ENCODE data around the gene GPR85. TPM values are rescaled to one million over a fixed set of nuclear protein-coding genes. Genes with fewer than 3 reads are reported as not detected.
"Not testable (repeated sequence)": the region's sequence is repeated elsewhere in the genome, so short reads cannot be mapped to it uniquely, and the experiment has no call there.

The GPR85 gene
- polyA plus RNA-seq, 1 experiment: 2.6 TPM

GRCh38 chr7:113062499-113062898, 24.1 kb downstream of the GPR85 start:
- ChIA-PET POLR2A (no interaction called here), CTCF (no interaction called here)
- TF ChIP-seq, protein P1, sequence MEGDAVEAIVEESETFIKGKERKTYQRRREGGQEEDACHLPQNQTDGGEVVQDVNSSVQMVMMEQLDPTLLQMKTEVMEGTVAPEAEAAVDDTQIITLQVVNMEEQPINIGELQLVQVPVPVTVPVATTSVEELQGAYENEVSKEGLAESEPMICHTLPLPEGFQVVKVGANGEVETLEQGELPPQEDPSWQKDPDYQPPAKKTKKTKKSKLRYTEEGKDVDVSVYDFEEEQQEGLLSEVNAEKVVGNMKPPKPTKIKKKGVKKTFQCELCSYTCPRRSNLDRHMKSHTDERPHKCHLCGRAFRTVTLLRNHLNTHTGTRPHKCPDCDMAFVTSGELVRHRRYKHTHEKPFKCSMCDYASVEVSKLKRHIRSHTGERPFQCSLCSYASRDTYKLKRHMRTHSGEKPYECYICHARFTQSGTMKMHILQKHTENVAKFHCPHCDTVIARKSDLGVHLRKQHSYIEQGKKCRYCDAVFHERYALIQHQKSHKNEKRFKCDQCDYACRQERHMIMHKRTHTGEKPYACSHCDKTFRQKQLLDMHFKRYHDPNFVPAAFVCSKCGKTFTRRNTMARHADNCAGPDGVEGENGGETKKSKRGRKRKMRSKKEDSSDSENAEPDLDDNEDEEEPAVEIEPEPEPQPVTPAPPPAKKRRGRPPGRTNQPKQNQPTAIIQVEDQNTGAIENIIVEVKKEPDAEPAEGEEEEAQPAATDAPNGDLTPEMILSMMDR (IDR thresholded peaks at IDR 0.05; ENCODE audit: insufficient read depth, low read depth, low read length): no peak
- H3K36me3 ChIP-seq (ENCODE audit: control insufficient read depth, insufficient read depth, low read length): no peaks in the 10 kb centered on the region
- no peak for DNase-seq (ENCODE audit: low read depth)
- H3K27me3 ChIP-seq (ENCODE audit: control insufficient read depth, insufficient read depth, low read length): no peaks in the 10 kb centered on the region
- H3K4me3 ChIP-seq (ENCODE audit: low read depth, low read length): no peak overlapping the region

GRCh38 chr7:113060100-113060499, 26.5 kb downstream of the GPR85 start:
- CTCF ChIA-PET: no interaction called here
- TF ChIP-seq, protein P1 (IDR thresholded peaks at IDR 0.05; ENCODE audit: insufficient read depth, low read depth, low read length): no peak
- H3K36me3 ChIP-seq (ENCODE audit: control insufficient read depth, insufficient read depth, low read length): no peaks in the 10 kb centered on the region
- DNase-seq (ENCODE audit: low read depth): no peak
- H3K4me3 ChIP-seq (ENCODE audit: low read depth, low read length): no peak overlapping the region
- POLR2A ChIA-PET: no interaction called here
- no peaks in the 10 kb centered on the region for H3K27me3 ChIP-seq (ENCODE audit: control insufficient read depth, insufficient read depth, low read length)

DNA sequence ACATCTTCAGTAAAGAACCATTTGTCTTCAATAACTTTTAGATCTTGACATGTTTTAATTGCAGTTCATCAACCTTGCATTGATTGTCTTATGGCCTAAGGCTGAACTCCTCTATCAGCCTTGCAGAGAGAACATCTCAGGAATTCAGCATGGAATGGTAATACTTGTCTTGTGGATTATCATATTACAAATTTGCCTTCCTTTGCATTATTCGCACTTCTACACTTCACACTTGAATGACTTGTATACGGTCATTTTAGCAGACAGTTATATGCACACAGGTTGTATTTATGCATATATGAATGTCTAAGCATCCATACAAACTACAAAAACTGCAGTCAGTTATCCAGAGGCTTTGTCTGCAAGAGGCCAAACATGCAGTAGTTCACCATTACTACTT, 31.7 kb downstream of the GPR85 start:
- Histone ChIP-seq H3K36me3 (ENCODE audit: control insufficient read depth, insufficient read depth, low read length) (no peaks in the 10 kb centered on the region), H3K4me3 (ENCODE audit: low read depth, low read length) (no peak overlapping the region), H3K27me3 (ENCODE audit: control insufficient read depth, insufficient read depth, low read length) (no peaks in the 10 kb centered on the region)
- POLR2A ChIA-PET: no interaction called here
- TF ChIP-seq, protein P1 (IDR thresholded peaks at IDR 0.05; ENCODE audit: insufficient read depth, low read depth, low read length): no peak
- no peak for DNase-seq (ENCODE audit: low read depth)
- CTCF ChIA-PET: interaction anchor here (1.0 kb wide), 1 partner anchor 14 kb away, joined by 4 read pairs; no protein-coding TSS in a partner anchor

DNA sequence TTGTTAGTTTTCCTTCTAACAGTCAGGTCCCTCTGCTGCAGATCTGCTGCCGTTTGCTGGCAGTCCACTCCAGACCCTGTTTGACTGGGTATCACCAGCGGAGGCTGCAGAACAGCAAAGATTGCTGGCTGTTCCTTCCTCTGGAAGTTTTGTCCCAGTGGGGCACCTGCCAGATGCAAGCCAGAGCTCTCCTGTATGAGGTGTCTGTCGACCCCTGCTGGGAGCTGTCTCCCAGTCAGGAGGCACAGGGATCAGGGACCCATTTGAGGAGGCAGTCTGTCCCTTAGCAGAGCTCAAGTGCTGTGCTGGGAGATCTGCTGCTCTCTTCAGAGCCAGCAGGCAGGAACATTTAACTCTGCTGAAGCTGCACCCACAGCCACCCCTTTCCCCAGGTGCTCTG, 32.4 kb downstream of the GPR85 start:
- CTCF ChIA-PET; H3K4me3 ChIP-seq (ENCODE audit: low read depth, low read length); H3K27me3 ChIP-seq (ENCODE audit: control insufficient read depth, insufficient read depth, low read length); DNase-seq (ENCODE audit: low read depth); H3K36me3 ChIP-seq (ENCODE audit: control insufficient read depth, insufficient read depth, low read length); POLR2A ChIA-PET: not testable (repeated sequence)

GRCh38 chr7:113049221-113049620, 37.4 kb downstream of the GPR85 start:
- POLR2A ChIA-PET; DNase-seq (ENCODE audit: low read depth); H3K4me3 ChIP-seq (ENCODE audit: low read depth, low read length); H3K36me3 ChIP-seq (ENCODE audit: control insufficient read depth, insufficient read depth, low read length); H3K27me3 ChIP-seq (ENCODE audit: control insufficient read depth, insufficient read depth, low read length): not testable (repeated sequence)
- CTCF ChIA-PET: interaction anchor here (0.9 kb wide), 1 partner anchor 20 kb away, joined by 3 read pairs; no protein-coding TSS in a partner anchor

- no peak for DNase-seq (ENCODE audit: low read depth)
- TF ChIP-seq, protein P1 (IDR thresholded peaks at IDR 0.05; ENCODE audit: insufficient read depth, low read depth, low read length): no peak
- POLR2A ChIA-PET: no interaction called here
- Histone ChIP-seq H3K4me3 (ENCODE audit: low read depth, low read length) (no peak overlapping the region), H3K27me3 (ENCODE audit: control insufficient read depth, insufficient read depth, low read length) (no peaks in the 10 kb centered on the region), H3K36me3 (ENCODE audit: control insufficient read depth, insufficient read depth, low read length) (no peaks in the 10 kb centered on the region)
- CTCF ChIA-PET: no interaction called here
Measured at GRCh38 chr7:113046453-113046852, 40.2 kb downstream of the GPR85 start.
